ENCODE data around the gene SWT1. TPM values are rescaled to one million over a fixed set of nuclear protein-coding genes. Genes with fewer than 3 reads are reported as not detected.
A peak's percentile ranks its signal among the peaks of the same experiment; 100 is the strongest.

The SWT1 gene
- total and polyA plus RNA-seq, 2 of the 13 experiments (the other 11 are each of a cell fraction or from before 2014, with no cell fraction given): 1.7 to 2.5 TPM

DNA sequence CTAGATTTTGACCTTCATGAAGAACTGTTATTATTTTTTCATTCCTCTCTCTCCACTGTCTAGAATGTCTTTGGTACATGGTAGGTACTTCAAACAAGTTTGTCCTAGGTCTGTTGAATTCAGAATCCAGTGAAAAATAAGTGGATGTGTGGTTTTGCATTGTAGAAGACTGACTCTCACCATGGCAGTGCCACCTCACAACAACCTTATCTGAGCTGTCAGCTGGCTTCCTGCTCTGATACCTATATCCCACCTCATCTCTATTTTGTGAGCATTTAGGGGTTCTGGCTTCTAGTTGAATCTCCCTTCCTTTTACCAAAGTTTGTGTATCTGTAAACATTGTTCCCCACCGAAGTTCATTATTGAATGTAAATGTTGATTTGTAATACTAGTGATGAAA lies 9.1 kb downstream of the SWT1 start (continued):
- TF ChIP-seq NFAT5 (CRISPR knock-in tag; IDR thresholded peaks at IDR 0.05): no peak

DNA sequence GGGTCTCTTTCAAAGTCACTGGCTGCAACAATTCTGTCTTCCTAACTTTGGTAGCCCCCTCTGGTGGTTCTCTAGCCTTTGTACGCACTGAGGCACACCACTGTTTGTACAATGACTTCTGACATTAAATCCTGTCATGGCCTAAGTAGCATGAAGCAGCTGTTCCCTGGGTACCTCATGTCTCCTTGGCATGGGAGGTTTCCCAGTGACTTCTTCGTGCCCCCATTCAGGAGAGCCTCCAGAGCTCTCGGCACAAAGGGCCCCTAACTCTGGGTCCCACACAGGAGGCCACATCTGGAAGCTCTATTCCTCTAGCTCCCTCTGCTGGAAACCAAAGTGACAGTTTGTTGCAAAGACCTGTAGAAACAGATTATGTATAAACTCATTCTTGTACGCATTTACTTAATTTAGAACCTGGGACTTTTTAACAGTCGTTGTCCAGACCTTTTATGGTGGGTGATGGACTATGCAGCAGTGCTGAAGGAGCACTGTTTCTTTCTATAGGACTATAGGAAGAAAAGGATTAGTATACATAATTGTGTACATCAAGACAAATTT lies 13.4 kb downstream of the SWT1 start:
- no peaks in the 10 kb centered on the region for H3K36me3 ChIP-seq (replicated peaks in 1 of 2; ENCODE audit: control insufficient read depth in 1 of 2, insufficient read depth in 2 of 2, low read length in 2 of 2)
- ChIA-PET CTCF (ENCODE audit: low intra/inter-chr PET ratio, low total read pairs) (interaction anchor here (1.0 to 3.1 kb wide), 3 partner anchors 16 to 365 kb away, joined by 3 to 35 read pairs (median 4); no protein-coding TSS in a partner anchor), POLR2A (interaction anchor here (2.5 kb wide), 1 partner anchor 14 kb away, joined by 13 read pairs; the partner anchor contains the start of genes SWT1 and TRMT1L)
- BruUV-seq (replicated peaks): no TSS peak
- no peaks in the 10 kb centered on the region for H3K79me2 ChIP-seq (ENCODE audit: insufficient read depth, low read length)
- H2AFZ ChIP-seq (ENCODE audit: low read length): no peak overlapping the region
- intact Hi-C loops (cut with micrococcal nuclease; ENCODE audit: unreplicated experiment) (loop anchor here (1.0 to 5.0 kb wide), 5 partner anchors 14 to 512 kb away; partner anchors contain the start of genes RNF2, SWT1 and TRMT1L), in situ Hi-C loops (cut with HindIII; ENCODE audit: extremely low pct_ligation_motif_present, low pct_unique_long_range_greater_than_20kb) (no loop called here)
- no peaks in the 10 kb centered on the region for H3K27me3 ChIP-seq (ENCODE audit: control insufficient read depth in 1 of 2, insufficient read depth in 2 of 2, low read length in 2 of 2)
- H3K27ac ChIP-seq (ENCODE audit: extremely low read length, insufficient read depth, low read length): no peak overlapping the region
- H3K9me3 ChIP-seq (ENCODE audit: low read length): no peaks in the 10 kb centered on the region
- peak; percentile 39 for FAIRE-seq
- H4K20me1 ChIP-seq (ENCODE audit: insufficient read depth, low read length): no peaks in the 10 kb centered on the region
- no peak overlapping the region for H3K9ac ChIP-seq (ENCODE audit: insufficient read depth, low read depth, low read length)
- ATAC-seq: peak; percentile 99
- peak; percentile 64 for DNase-seq (ENCODE audit: low spot score)
- 27% methylated on average over 5 of the region's 5 CpGs for WGBS (ENCODE audit: low lambda C conversion rate)
- H3K4me1 ChIP-seq (ENCODE audit: insufficient read depth, low read length): peaks cover 10% of the 10 kb centered on the region
- H3K4me3 ChIP-seq (replicated peaks in 1 of 3; ENCODE audit: insufficient read depth in 1 of 3, low read depth in 2 of 3, low read length in 3 of 3): peak overlapping the region in 1 of 3 experiments; percentile 45; a peak in 1 of 6 replicates
- peak overlapping the region; percentile 75 for H3K4me2 ChIP-seq (ENCODE audit: low read depth, low read length)
- TF ChIP-seq XBP1 (CRISPR knock-in tag; IDR thresholded peaks at IDR 0.05) (no peak), THYN1 (CRISPR knock-in tag; IDR thresholded peaks at IDR 0.05; ENCODE audit: borderline replicate concordance, low read depth) (no peak), NFKBIZ (CRISPR knock-in tag; IDR thresholded peaks at IDR 0.05) (no peak), ZMYM2 (CRISPR knock-in tag; IDR thresholded peaks at IDR 0.05) (no peak), PATZ1 (CRISPR knock-in tag; IDR thresholded peaks at IDR 0.05) (peak; percentile 12; the same call in 1 of the 2 replicates), TARDBP (CRISPR knock-in tag; IDR thresholded peaks at IDR 0.05) (peak; percentile 30; the same call in 1 of the 2 replicates), SCMH1 (CRISPR knock-in tag; IDR thresholded peaks at IDR 0.05; ENCODE audit: borderline replicate concordance) (no peak), PAF1 (CRISPR knock-in tag; IDR thresholded peaks at IDR 0.05) (no peak), ELF1 (CRISPR knock-in tag; IDR thresholded peaks at IDR 0.05) (no peak), EZH2 (conservative IDR thresholded peaks at IDR 0.05; ENCODE audit: low read depth, low read length) (no peak), ELF3 (CRISPR knock-in tag; IDR thresholded peaks at IDR 0.05) (no peak), ZNF619 (CRISPR knock-in tag; IDR thresholded peaks at IDR 0.05) (no peak), NFYB (CRISPR knock-in tag; IDR thresholded peaks at IDR 0.05) (no peak)
- TF ChIP-seq, protein P1, sequence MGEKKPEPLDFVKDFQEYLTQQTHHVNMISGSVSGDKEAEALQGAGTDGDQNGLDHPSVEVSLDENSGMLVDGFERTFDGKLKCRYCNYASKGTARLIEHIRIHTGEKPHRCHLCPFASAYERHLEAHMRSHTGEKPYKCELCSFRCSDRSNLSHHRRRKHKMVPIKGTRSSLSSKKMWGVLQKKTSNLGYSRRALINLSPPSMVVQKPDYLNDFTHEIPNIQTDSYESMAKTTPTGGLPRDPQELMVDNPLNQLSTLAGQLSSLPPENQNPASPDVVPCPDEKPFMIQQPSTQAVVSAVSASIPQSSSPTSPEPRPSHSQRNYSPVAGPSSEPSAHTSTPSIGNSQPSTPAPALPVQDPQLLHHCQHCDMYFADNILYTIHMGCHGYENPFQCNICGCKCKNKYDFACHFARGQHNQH (CRISPR knock-in tag; IDR thresholded peaks at IDR 0.05): no peak

Measured in HepG2 (cell line).